Mucosa of descending colon (tissue), 3 donors: ENCODE results near the gene UNC93A. TPM values are rescaled to one million over a fixed set of nuclear protein-coding genes. Genes with fewer than 3 reads are reported as not detected.
"Not testable (repeated sequence)": the region's sequence is repeated elsewhere in the genome, so short reads cannot be mapped to it uniquely, and the experiment has no call there.

Experiments
- ATAC-seq: fragments of 200-7000 bp; cut with Tn5 transposase; one replicate; pipeline ENCODE4 v1.9.1; 2020; ENCODE audit warnings: mild to moderate bottlenecking, moderate library complexity
- DNase-seq, 3 donors: peaks; one replicate each; pipeline ENCODE4 v3.0.0-alpha.2; 2020
- H3K36me3 ChIP-seq: fragments of 200-600 bp; one replicate; pipeline ENCODE4 v1.8.0; 2021; ENCODE audit warnings: low read depth, mild to moderate bottlenecking
- H3K4me1 ChIP-seq: fragments of 200-600 bp; one replicate; pipeline ENCODE4 v1.8.0; 2021; ENCODE audit warnings: low read depth, mild to moderate bottlenecking
- H3K4me3 ChIP-seq: fragments of 200-600 bp; one replicate; pipeline ENCODE4 v1.8.0; 2021; ENCODE audit warnings: mild to moderate bottlenecking
- H3K9me3 ChIP-seq: fragments of 200-600 bp; one replicate; pipeline ENCODE4 v1.8.0; 2021; ENCODE audit warnings: mild to moderate bottlenecking
- CTCF ChIP-seq: fragments of 200-600 bp; IDR thresholded peaks from one replicate; pipeline ENCODE4 v1.8.0; 2022; ENCODE audit warnings: antibody characterized with exemption, mild to moderate bottlenecking
- intact Hi-C, 2 donors: fragments of 100-400 bp; cut with DNase I in 1 of 2; cut with micrococcal nuclease in 1 of 2; formaldehyde crosslinking; loops; one replicate each; pipeline versions ENCODE4 v1.11.0 to v1.11.1; 2022; cut with DNase I, micrococcal nuclease
- total RNA-seq, 3 donors: library from RNA; stranded (reverse); fragmentation: NEBNext Ultra II Directional in 2 of 3; extraction: Animal tissue kit (Norgen Biotek cat#: 25700) in 2 of 3; gene quantifications; one replicate each; pipeline versions ENCODE4 v1.2.1 to v1.2.4, GENCODE V29; 2021 to 2023
- donor health status: DM: no; HTN: no; CAD: no; lungs with moderate emphysema.
- donor health status: DM: no; HTN: no; CAD: no.
- donor health status: DM: no; HTN: yes; CAD: no.

The UNC93A gene
- total RNA-seq, 3 donors from 2014 or later: 2.1 TPM; not detected in 2

GRCh38 chr6:167272696-167273379 is 18.3 kb upstream of the UNC93A start:
- no peak for TF ChIP-seq CTCF
- no peaks in the 10 kb centered on the region for H3K36me3 ChIP-seq
- no peak for DNase-seq
- H3K9me3 ChIP-seq: no peaks in the 10 kb centered on the region
- peak; percentile 62 for ATAC-seq
- no peaks in the 10 kb centered on the region for H3K4me1 ChIP-seq
- H3K4me3 ChIP-seq: no peak overlapping the region
- intact Hi-C loops: no loop called here

- Histone ChIP-seq H3K4me1 (no peaks in the 10 kb centered on the region), H3K9me3 (no peaks in the 10 kb centered on the region), H3K36me3 (no peaks in the 10 kb centered on the region), H3K4me3 (no peak overlapping the region)
- ATAC-seq (no peak), DNase-seq (no peak)
- TF ChIP-seq CTCF: no peak
- intact Hi-C loops: no loop called here
Measured at GRCh38 chr6:167274270-167274669, 16.8 kb upstream of the UNC93A start.

GRCh38 chr6:167275001-167275400 is 16.1 kb upstream of the UNC93A start:
- Histone ChIP-seq H3K4me1 (no peaks in the 10 kb centered on the region), H3K4me3 (no peak overlapping the region), H3K9me3 (no peaks in the 10 kb centered on the region), H3K36me3 (no peaks in the 10 kb centered on the region)
- no peak for ATAC-seq
- intact Hi-C loops: no loop called here
- DNase-seq: no peak
- no peak for TF ChIP-seq CTCF

- H3K4me1 ChIP-seq: no peaks in the 10 kb centered on the region
- TF ChIP-seq CTCF: no peak
- no peaks in the 10 kb centered on the region for H3K9me3 ChIP-seq
- DNase-seq: no peak
- H3K36me3 ChIP-seq: no peaks in the 10 kb centered on the region
- H3K4me3 ChIP-seq: no peak overlapping the region
- intact Hi-C loops: no loop called here
- no peak for ATAC-seq
Measured at GRCh38 chr6:167275436-167275835, 15.7 kb upstream of the UNC93A start.

- H3K4me1 ChIP-seq: no peaks in the 10 kb centered on the region
- DNase-seq: no peak
- H3K4me3 ChIP-seq: no peak overlapping the region
- intact Hi-C loops: no loop called here
- no peaks in the 10 kb centered on the region for H3K9me3 ChIP-seq
- peak; percentile 41 for ATAC-seq
- TF ChIP-seq CTCF: no peak
- H3K36me3 ChIP-seq: no peaks in the 10 kb centered on the region
Measured at GRCh38 chr6:167276772-167277533, 14.2 kb upstream of the UNC93A start.

- H3K9me3 ChIP-seq, H3K36me3 ChIP-seq, H3K4me1 ChIP-seq, DNase-seq, H3K4me3 ChIP-seq, intact Hi-C loops: not testable (repeated sequence)
- peak; percentile 31 for ATAC-seq
Measured at GRCh38 chr6:167278173-167278940, 12.8 kb upstream of the UNC93A start.
